ENCODE measurements around the gene ST14. TPM values are rescaled to one million over a fixed set of nuclear protein-coding genes. Genes with fewer than 3 reads are reported as not detected.

The ST14 gene
- total RNA-seq, 3 donors from 2014 or later (not counting 1 experiment from before 2014, with no cell fraction given): 0.61 to 1.9 (median 1.0) TPM

GRCh38 chr11:130218501-130219070 lies 59.0 kb downstream of the ST14 start:
- H3K27me3 ChIP-seq (ENCODE audit: control insufficient read depth, insufficient read depth, low read length): no peaks in the 10 kb centered on the region
- TF ChIP-seq, protein P1, sequence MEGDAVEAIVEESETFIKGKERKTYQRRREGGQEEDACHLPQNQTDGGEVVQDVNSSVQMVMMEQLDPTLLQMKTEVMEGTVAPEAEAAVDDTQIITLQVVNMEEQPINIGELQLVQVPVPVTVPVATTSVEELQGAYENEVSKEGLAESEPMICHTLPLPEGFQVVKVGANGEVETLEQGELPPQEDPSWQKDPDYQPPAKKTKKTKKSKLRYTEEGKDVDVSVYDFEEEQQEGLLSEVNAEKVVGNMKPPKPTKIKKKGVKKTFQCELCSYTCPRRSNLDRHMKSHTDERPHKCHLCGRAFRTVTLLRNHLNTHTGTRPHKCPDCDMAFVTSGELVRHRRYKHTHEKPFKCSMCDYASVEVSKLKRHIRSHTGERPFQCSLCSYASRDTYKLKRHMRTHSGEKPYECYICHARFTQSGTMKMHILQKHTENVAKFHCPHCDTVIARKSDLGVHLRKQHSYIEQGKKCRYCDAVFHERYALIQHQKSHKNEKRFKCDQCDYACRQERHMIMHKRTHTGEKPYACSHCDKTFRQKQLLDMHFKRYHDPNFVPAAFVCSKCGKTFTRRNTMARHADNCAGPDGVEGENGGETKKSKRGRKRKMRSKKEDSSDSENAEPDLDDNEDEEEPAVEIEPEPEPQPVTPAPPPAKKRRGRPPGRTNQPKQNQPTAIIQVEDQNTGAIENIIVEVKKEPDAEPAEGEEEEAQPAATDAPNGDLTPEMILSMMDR (IDR thresholded peaks at IDR 0.05): no peak
- H3K27ac ChIP-seq (ENCODE audit: low read length): no peak overlapping the region
- ATAC-seq (no peak), DNase-seq (no peak)
- H3K4me1 Mint-ChIP-seq: peaks cover 19 to 20% of the 10 kb centered on the region in 2 donors
- H3K4me1 ChIP-seq (ENCODE audit: control insufficient read depth, insufficient read depth, low read length): peaks cover 20% of the 10 kb centered on the region
- no peak overlapping the region for H3K4me3 ChIP-seq (ENCODE audit: low read length)
- H3K36me3 Mint-ChIP-seq: no peaks in the 10 kb centered on the region
- no peaks in the 10 kb centered on the region for H3K27me3 Mint-ChIP-seq (ENCODE audit: low read depth in 2 of 2)
- no peaks in the 10 kb centered on the region for H3K9me3 Mint-ChIP-seq
- 89% methylated on average over 14 of the region's 14 CpGs for WGBS (ENCODE audit: insufficient coverage)
- no peak overlapping the region for H3K4me3 Mint-ChIP-seq
- H3K36me3 ChIP-seq (ENCODE audit: control insufficient read depth, insufficient read depth, low read length): no peaks in the 10 kb centered on the region
- intact Hi-C loops (cut with micrococcal nuclease): no loop called here
- no peaks in the 10 kb centered on the region for H3K9me3 ChIP-seq (ENCODE audit: control insufficient read depth, insufficient read depth, low read length)
- H3K27ac Mint-ChIP-seq: no peak overlapping the region

GRCh38 chr11:130219148-130219547 lies 59.6 kb downstream of the ST14 start:
- no peaks in the 10 kb centered on the region for H3K27me3 Mint-ChIP-seq (ENCODE audit: low read depth in 2 of 2)
- H3K9me3 ChIP-seq (ENCODE audit: control insufficient read depth, insufficient read depth, low read length): no peaks in the 10 kb centered on the region
- no peak overlapping the region for H3K4me3 Mint-ChIP-seq
- intact Hi-C loops (cut with micrococcal nuclease): no loop called here
- DNase-seq (no peak), ATAC-seq (no peak)
- H3K4me3 ChIP-seq (ENCODE audit: low read length): no peak overlapping the region
- TF ChIP-seq, protein P1 (IDR thresholded peaks at IDR 0.05): no peak
- no peak overlapping the region for H3K27ac ChIP-seq (ENCODE audit: low read length)
- H3K36me3 Mint-ChIP-seq: no peaks in the 10 kb centered on the region
- H3K36me3 ChIP-seq (ENCODE audit: control insufficient read depth, insufficient read depth, low read length): no peaks in the 10 kb centered on the region
- no peaks in the 10 kb centered on the region for H3K9me3 Mint-ChIP-seq
- H3K4me1 Mint-ChIP-seq: peaks cover 25 to 26% of the 10 kb centered on the region in 2 donors
- peaks cover 24% of the 10 kb centered on the region for H3K4me1 ChIP-seq (ENCODE audit: control insufficient read depth, insufficient read depth, low read length)
- 96% methylated on average over 8 of the region's 8 CpGs for WGBS (ENCODE audit: insufficient coverage)
- H3K27me3 ChIP-seq (ENCODE audit: control insufficient read depth, insufficient read depth, low read length): no peaks in the 10 kb centered on the region
- H3K27ac Mint-ChIP-seq: no peak overlapping the region

DNA sequence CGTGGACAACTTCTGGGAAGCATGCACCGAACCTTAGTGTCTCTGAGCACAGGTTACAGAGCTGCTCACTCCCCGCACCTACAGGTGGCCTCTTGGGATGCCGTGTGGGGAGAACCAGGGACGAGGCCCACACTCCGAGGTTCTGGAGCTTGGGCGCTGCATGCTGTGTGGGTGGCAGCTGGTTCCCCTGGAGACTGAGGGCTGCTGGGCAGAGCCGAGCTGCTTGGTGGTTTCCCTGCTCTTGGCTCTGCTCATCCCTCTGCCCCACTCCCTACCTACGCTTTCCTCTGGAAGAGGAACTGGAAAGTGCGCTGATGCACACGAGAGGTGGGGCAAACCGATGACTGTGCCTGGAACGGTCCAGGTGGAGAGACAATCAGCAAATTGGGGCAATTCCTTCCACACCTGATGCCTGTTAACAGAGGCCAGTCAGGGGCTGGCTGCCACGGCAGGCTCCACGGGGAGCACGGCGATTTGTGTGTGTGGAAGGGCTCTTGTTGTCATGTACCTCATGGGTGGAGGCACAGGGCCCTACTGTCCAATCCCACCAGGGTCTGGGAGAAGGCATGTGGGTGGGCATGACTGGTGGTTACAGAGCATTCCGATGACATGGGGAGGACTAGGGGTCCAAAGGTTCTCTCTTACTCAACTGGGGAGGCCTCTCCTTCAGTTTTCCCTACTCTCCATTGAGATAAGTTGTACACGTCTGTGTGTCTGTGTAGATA lies 60.9 kb downstream of the ST14 start:
- peaks cover 26% of the 10 kb centered on the region for H3K4me1 ChIP-seq (ENCODE audit: control insufficient read depth, insufficient read depth, low read length)
- 87% methylated on average over 18 of the region's 19 CpGs for WGBS (ENCODE audit: insufficient coverage)
- H3K27me3 Mint-ChIP-seq (ENCODE audit: low read depth in 2 of 2): no peaks in the 10 kb centered on the region
- H3K27ac Mint-ChIP-seq: no peak overlapping the region
- no peak overlapping the region for H3K4me3 ChIP-seq (ENCODE audit: low read length)
- DNase-seq (no peak), ATAC-seq (no peak)
- H3K27ac ChIP-seq (ENCODE audit: low read length): no peak overlapping the region
- no peaks in the 10 kb centered on the region for H3K9me3 Mint-ChIP-seq
- H3K27me3 ChIP-seq (ENCODE audit: control insufficient read depth, insufficient read depth, low read length): no peaks in the 10 kb centered on the region
- no peaks in the 10 kb centered on the region for H3K9me3 ChIP-seq (ENCODE audit: control insufficient read depth, insufficient read depth, low read length)
- H3K36me3 ChIP-seq (ENCODE audit: control insufficient read depth, insufficient read depth, low read length): no peaks in the 10 kb centered on the region
- H3K4me3 Mint-ChIP-seq: no peak overlapping the region
- TF ChIP-seq, protein P1 (IDR thresholded peaks at IDR 0.05): no peak
- no peaks in the 10 kb centered on the region for H3K36me3 Mint-ChIP-seq
- intact Hi-C loops (cut with micrococcal nuclease): no loop called here
- H3K4me1 Mint-ChIP-seq: peaks cover 25 to 33% of the 10 kb centered on the region in 2 donors

Measured in natural killer cell (primary cell).